ENCODE measurements around the gene SLC38A10.

DNA sequence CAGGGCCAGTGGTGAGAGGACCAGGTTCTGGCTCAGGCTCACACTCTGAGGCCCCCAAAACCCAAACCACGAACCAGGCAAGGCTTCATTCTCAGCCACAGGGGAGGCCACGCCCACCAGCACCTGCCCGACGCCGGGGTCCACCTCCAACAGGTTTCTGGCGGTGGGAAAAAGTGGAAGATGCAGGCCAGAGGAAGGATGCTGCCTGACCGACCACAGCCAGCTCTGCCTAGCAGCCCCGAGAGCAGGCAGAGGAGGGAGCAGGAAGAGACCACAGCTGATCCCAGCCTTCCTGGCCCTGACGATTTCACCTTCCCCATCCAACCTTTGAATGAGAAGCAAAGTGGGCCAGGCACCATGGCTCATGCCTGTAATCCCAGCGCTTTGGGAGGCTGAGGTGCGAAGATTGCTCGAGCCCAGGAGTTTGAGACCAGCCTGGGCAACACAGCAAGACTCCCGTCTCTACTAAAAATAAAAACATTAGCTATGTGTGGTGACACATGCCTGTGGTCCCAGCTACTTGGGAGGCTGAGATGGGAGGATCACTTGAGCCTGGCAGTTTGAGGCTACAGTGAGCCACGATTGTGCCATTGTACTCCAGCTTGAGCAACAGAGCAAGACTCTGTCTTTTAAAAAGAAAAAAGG is 30.7 kb upstream of the SLC38A10 start:
- TF ChIP-seq EZH2phosphoT487 (IDR thresholded peaks at IDR 0.05; ENCODE audit: borderline replicate concordance) (no peak), EZH2 (IDR thresholded peaks at IDR 0.05) (no peak), POLR2AphosphoS5 (IDR thresholded peaks at IDR 0.05; ENCODE audit: low read depth, low read length) (no peak), JUND (IDR thresholded peaks at IDR 0.05) (no peak), YY1 (IDR thresholded peaks at IDR 0.05; ENCODE audit: extremely low read depth, insufficient replicate concordance, low read depth, low read length) (no peak), ZFX (IDR thresholded peaks at IDR 0.05) (no peak), ZNF274 (IDR thresholded peaks at IDR 0.05; ENCODE audit: low read depth, low read length) (no peak), POLR2A (IDR thresholded peaks at IDR 0.05; ENCODE audit: borderline replicate concordance, extremely low read depth, insufficient read depth, insufficient read length) (no peak), TCF7L2 (IDR thresholded peaks at IDR 0.05; ENCODE audit: borderline replicate concordance, extremely low read depth, insufficient read depth, insufficient read length) (no peak), RAD21 (IDR thresholded peaks at IDR 0.05; ENCODE audit: low read depth) (no peak), EGR1 (IDR thresholded peaks at IDR 0.05; ENCODE audit: low read depth) (no peak)
- TF ChIP-seq, protein P1, sequence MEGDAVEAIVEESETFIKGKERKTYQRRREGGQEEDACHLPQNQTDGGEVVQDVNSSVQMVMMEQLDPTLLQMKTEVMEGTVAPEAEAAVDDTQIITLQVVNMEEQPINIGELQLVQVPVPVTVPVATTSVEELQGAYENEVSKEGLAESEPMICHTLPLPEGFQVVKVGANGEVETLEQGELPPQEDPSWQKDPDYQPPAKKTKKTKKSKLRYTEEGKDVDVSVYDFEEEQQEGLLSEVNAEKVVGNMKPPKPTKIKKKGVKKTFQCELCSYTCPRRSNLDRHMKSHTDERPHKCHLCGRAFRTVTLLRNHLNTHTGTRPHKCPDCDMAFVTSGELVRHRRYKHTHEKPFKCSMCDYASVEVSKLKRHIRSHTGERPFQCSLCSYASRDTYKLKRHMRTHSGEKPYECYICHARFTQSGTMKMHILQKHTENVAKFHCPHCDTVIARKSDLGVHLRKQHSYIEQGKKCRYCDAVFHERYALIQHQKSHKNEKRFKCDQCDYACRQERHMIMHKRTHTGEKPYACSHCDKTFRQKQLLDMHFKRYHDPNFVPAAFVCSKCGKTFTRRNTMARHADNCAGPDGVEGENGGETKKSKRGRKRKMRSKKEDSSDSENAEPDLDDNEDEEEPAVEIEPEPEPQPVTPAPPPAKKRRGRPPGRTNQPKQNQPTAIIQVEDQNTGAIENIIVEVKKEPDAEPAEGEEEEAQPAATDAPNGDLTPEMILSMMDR (IDR thresholded peaks at IDR 0.05 in 2 of 3, conservative IDR thresholded peaks at IDR 0.05 in 1 of 3; ENCODE audit: borderline replicate concordance in 1 of 3, insufficient read depth in 1 of 3, low read depth in 2 of 3, low read length in 2 of 3), result no peak
- TF ChIP-seq, protein P2, sequence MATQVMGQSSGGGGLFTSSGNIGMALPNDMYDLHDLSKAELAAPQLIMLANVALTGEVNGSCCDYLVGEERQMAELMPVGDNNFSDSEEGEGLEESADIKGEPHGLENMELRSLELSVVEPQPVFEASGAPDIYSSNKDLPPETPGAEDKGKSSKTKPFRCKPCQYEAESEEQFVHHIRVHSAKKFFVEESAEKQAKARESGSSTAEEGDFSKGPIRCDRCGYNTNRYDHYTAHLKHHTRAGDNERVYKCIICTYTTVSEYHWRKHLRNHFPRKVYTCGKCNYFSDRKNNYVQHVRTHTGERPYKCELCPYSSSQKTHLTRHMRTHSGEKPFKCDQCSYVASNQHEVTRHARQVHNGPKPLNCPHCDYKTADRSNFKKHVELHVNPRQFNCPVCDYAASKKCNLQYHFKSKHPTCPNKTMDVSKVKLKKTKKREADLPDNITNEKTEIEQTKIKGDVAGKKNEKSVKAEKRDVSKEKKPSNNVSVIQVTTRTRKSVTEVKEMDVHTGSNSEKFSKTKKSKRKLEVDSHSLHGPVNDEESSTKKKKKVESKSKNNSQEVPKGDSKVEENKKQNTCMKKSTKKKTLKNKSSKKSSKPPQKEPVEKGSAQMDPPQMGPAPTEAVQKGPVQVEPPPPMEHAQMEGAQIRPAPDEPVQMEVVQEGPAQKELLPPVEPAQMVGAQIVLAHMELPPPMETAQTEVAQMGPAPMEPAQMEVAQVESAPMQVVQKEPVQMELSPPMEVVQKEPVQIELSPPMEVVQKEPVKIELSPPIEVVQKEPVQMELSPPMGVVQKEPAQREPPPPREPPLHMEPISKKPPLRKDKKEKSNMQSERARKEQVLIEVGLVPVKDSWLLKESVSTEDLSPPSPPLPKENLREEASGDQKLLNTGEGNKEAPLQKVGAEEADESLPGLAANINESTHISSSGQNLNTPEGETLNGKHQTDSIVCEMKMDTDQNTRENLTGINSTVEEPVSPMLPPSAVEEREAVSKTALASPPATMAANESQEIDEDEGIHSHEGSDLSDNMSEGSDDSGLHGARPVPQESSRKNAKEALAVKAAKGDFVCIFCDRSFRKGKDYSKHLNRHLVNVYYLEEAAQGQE (IDR thresholded peaks at IDR 0.05; ENCODE audit: low read depth), result no peak
- TF ChIP-seq, protein P3, sequence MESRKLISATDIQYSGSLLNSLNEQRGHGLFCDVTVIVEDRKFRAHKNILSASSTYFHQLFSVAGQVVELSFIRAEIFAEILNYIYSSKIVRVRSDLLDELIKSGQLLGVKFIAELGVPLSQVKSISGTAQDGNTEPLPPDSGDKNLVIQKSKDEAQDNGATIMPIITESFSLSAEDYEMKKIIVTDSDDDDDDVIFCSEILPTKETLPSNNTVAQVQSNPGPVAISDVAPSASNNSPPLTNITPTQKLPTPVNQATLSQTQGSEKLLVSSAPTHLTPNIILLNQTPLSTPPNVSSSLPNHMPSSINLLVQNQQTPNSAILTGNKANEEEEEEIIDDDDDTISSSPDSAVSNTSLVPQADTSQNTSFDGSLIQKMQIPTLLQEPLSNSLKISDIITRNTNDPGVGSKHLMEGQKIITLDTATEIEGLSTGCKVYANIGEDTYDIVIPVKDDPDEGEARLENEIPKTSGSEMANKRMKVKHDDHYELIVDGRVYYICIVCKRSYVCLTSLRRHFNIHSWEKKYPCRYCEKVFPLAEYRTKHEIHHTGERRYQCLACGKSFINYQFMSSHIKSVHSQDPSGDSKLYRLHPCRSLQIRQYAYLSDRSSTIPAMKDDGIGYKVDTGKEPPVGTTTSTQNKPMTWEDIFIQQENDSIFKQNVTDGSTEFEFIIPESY (IDR thresholded peaks at IDR 0.05; ENCODE audit: extremely low read depth, insufficient replicate concordance, low read length), result no peak
